HG03159 (cell line): ENCODE results near the gene ATP5F1D.

ENCODE experiments used
- ATAC-seq: cut with Tn5 transposase; IDR thresholded peaks from one replicate; pipeline ENCODE4 v1.9.1; 2021; ENCODE audit warnings: mild to moderate bottlenecking, moderate library complexity; ENCODE audit not compliant: unreplicated experiment

The ATP5F1D gene

GRCh38 chr19:1256646-1257474, 15.3 kb downstream of the ATP5F1D start:
- no peak for ATAC-seq

DNA sequence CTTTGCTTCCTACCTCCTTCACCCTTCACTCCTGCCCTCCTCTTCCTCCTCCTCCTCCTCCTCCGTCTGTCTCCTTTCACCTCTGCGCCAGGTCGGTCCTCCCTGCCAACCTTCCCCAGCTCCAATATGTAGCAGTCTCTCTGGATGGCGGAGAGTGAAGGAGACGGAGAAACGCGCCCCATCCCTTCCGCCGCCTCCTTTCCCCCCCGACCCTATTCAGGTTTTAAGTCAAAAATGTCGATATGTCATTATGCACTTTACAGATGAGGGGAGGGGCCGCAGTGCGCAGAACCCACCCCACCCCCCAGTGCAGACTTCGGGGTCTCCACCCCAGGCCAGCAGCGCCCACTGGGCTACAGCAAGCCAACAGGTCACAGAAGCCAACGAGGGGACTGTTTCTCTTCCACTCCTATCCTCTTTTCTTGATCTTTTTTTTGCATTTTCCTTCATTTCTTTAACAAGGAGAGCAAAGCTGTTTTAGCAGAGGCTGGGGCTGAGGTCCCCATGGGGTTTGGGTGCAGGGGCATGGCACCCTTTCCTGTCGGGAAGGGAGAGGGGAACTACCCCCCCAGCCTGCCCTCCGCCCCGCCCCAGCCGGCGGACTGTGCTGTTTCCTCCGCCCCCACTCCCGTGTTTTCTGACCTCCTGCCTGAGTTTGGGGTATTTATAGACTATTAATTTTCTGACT, 16.1 kb downstream of the ATP5F1D start:
- no peak for ATAC-seq

DNA sequence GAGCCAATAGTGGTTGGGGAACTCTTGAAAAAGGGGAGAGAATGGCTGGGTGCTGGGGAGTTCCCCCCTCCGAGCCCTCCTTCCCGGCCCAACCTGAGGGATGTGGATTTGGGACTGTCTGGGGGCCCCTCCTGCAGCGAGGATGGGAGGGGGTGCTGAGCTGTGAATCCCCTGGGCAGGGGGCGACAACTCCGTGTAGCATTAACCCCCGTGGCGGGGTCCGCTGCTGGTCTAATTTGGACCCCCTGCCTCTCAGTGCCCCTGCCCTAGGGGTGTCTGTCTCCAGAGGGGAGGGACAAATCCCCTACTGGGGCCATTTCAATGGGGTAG, 16.6 kb downstream of the ATP5F1D start:
- no peak for ATAC-seq

DNA sequence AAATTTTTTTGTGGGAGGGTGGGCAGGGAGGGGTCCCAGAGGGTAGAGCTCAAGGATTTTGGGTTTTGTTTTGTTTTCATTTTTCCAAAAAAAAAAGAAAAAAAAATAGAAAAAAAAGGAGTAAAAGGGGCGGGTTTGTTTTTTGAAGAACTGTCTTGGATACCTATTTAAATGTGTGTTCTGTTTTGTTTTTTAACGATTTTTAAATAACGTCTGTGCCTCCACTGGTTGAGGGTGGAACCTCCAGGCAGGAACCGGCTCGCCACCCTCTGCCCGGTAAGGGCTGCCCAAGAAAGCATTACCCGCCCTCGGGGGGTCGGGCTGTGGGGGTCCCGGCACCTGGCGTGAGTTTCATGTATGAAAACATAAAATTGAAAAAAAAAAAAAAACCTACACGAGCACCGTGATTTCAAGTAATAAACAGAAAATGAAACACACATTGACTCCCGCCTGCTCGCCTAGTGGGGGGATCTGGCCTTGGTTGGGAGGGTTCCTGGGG, 17.2 kb downstream of the ATP5F1D start:
- ATAC-seq = no peak

DNA sequence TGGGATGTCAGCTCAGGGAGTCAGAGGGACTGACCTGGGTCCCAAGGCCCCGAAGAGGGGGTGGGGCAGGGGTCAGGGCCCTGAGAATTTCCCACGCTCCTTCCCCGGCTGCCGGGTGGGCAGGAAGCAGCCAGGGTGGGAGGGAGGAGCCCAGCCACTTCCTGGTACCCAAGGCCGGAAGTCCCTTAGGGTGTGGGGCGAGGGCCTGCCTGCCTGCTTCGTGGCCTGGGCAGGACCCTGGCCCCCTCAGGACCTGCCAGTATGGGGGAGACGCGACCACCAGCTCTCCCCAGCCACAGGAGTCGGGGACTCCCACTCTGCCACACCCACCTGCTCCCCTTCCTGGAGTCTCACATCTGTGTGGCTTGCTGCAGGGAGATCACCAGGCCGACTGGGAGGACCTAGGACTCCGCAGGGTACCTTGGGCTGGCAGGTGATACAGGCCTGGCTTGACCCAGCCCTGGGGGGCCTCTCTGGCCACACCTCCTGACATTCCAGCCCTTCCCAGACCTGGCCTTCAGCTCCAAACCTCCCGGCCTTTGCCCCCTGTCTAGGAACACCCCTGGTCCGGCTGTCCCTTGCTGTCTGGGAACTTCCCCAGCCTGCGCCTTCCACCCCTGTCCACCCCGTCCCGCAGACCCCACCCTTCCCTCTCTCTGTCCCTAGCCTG, 17.8 kb downstream of the ATP5F1D start:
- ATAC-seq = peak; percentile 35

DNA sequence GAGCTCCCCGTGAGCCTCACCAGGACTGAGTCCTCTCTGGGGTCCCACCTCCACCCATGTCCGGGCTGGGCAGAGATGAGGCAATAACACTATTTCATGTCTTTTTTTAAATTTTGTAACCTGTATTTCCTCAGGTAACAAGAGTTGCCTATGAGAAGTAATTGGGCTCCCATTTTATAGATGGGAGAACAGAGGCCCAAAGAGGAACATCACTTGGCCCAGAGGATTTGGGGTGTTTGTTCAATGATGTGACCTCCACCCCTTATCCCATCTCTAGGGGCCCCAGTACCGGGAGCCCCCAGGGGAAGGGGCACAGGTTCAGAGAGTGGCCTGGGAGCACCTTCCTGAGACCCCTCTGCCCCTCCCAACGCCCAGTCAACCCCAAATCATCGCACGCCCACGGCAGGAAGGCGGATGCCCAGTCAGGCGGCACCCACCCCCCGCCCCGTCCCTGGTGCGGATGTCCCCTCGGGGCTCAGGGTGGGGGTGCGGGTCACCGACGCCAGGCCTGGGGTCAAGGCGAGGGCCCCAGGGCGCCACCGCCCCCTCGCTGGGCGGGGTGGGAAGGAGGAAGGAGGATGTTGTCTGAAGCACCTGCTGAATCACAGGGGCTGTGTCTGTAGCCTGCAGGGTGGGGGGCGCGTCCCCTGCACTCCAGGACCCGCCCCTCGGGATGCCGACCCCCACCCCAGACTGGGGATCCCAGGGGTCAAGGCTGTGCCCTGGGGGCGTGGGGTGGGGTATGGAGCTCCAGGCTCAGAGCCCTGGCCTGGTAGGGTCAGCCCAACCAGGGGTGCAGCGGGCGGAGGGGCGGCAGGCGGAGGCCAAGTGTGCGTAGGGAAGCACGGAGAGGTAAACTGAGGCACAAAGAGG, 18.6 kb downstream of the ATP5F1D start:
- ATAC-seq = peak; percentile 11

DNA sequence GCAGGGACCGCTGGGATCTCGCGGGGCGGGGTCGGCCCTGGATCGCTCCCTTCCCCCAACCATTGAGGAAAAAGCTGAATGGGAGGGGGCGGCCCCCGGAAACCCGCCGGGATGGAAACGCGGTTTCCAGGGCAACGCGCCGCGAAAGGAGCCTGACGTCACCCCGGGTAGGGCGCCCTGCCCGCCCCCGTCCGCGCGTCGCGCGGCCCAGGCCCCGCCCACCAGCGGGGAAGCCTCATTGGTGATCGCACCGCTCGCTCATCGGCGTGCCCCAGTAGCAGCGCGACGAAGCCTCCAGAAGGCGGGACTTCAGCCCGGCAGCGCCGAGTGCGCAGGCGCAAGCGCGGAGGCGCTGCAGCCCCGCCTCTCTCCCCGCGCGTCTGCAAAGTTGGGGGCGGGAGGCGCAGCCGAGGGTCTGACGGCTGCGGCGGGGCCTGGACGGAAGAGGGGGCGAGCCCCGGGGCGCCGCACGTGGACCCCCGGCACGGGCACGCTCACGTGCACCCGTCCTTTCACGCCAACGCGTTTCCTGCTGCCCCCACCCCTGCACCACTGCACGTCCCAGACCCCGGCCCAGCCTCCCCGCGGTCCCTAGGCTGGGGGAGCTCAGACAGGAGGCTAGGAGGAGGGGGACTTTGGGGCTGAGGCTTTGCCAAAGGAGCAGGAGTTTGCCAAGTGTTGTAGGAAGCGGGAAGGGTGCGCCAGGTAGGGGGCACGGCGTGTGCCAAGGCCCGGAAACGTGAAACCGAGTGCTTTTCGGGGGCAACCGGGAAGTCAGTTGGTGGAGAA, 19.4 kb downstream of the ATP5F1D start:
- peak; percentile 52 for ATAC-seq

- no peak for ATAC-seq
Observed at GRCh38 chr19:1261538-1261797, 19.9 kb downstream of the ATP5F1D start.

GRCh38 chr19:1261798-1262622, 20.5 kb downstream of the ATP5F1D start:
- ATAC-seq = no peak

GRCh38 chr19:1262623-1263123, 21.1 kb downstream of the ATP5F1D start:
- ATAC-seq = no peak

DNA sequence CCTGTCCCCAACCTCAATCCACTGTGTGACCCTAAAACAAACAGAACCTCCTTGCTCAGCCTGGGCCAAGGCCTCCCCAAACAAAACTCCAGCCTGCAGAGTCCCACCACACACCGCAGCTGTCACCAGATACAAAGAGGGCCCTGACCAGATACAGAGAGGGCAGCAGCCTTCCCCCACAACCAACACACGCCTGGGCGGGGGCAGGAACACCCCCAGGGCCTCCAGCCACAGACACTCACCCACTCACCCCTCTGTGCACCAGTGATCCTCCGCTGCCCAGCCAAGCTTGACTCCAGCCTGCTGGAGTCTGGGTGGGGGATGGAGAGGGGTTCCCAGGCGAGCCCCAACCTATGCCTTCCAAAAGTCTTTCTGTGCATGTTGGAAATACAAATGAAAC, 21.6 kb downstream of the ATP5F1D start:
- ATAC-seq = no peak

DNA sequence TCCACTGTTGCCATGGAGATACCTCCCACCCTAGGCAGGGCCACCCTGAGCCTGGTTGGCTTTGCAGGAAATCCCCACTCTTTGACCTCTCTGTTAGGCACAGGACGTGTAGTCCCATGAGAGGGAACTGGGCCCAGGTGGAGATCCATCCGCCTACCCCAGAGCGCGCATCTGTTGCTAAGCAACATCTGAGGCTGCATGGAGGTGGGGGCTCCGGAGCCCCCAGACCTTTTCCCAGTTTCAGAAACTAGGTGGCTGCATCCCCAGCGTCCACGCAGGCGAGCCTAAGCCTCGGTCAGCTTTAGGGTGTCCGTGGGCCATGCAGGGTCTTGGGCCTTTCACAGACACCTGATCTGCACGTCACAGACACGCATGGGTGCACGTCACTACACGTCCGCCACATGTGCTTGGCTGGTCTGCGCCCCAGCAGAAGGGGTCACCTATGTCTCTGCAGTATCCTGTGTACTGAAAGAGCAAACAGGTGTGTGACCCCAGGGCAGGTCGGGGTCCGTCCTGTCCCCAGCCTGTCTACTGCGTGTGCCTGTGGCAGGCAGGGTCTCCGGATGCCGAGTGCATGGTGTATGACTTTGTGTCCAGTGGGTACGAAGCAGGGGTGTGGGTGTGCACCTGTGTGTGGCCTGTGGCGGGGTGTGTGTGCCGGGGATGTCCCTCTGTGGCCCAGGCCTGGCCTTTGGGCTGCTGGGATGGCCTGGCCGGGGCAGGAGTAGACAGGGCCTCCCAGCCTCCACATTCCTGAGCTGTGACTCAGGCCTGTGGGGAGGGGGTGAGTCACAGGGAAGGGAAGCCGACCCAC, 23.5 kb downstream of the ATP5F1D start:
- no peak for ATAC-seq

- no peak for ATAC-seq
Observed at GRCh38 chr19:1265615-1266128, 24.1 kb downstream of the ATP5F1D start.

DNA sequence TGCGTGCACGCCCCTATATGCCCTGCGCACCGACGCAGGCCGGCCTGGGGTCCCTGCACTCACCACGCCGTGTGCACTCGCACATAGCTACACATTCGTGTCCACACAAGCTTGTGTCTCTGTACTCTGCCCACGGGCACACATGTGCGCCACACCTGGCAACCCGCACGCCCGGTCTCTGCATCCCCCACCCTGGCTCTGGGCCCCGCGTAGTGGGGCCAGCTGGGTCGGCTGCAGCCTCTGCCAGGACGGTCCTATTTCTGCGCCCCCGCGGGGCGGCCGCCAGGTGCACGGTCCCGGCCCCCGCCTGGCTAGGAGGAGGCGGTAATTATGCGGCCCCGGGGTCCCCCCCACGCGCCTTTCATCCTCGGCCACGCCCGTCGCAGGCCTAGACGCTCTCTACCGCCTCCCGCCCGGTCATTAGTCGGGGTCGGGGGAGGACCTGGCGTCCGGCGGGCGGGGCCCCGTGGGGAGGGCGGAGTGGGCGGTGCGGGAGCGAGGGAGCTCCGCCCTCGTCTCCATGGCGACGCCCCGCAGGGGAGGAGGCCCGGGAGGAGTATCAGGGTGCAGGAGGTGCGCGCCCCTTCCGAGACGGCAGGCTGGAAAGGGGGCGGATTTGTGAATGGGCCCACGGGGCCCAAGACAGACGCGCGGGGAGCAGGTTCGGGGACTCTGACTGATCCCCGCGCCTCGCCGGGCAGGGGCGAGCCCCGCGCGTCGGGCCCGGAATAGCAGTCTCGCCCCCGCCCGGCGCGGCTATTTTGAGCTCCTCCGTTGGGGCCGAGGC, 24.8 kb downstream of the ATP5F1D start:
- ATAC-seq = peak; percentile 32

GRCh38 chr19:1266916-1267476, 25.4 kb downstream of the ATP5F1D start:
- no peak for ATAC-seq

DNA sequence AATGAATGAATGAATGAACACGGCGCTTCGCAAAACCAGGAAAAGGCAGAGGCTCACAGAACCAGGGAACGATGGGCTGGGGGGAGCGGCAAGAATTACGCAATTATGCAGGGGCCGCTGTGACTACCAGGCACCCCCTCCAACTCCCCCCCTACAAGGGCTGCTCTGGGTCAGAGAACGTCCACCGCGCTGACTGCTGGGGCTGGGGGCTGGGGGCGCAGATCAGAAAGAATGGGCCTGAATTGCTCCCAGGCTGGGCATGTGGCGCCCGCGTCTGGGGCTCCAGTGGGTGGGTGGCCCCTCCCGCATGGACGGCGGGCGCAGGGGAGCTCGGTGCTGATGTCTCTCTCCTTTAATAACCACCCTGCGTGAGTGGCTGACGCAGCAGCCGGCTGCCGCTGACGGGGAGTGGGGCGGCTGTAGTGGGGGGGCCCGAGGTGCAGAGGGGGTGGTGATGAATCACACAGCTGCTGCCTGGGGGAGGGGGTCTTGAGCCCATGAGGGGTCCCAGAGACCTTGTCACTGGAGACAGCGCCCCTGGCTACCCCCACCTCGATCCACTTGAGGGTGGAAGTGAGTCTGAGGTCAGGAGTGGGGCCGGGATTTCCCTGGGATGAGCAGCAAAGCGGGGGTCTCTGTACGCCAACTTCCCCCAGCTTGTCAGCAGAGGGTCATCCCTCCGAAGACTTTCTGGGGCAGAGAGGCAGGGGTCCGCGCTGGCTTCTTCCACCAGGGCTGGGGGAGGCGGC, 26.1 kb downstream of the ATP5F1D start:
- ATAC-seq = no peak
